Ishikawa (cell line): Measurements from ENCODE around the gene ADGRG3.

Source experiments
- CEBPB ChIP-seq: IDR thresholded peaks from 2 replicates; pipeline ENCODE4 v1.6.1; 2012
- CREB1 ChIP-seq: IDR thresholded peaks from 2 replicates; pipeline ENCODE4 v1.6.1; 2012; ENCODE audit warnings: low read depth
- EGR1 ChIP-seq: IDR thresholded peaks from 2 replicates; pipeline ENCODE4 v1.6.1; 2012
- EP300 ChIP-seq: IDR thresholded peaks from 2 replicates; pipeline ENCODE4 v1.6.1; 2012; ENCODE audit warnings: borderline replicate concordance
- FOXM1 ChIP-seq: IDR thresholded peaks from 2 replicates; pipeline ENCODE4 v1.6.1; 2012; ENCODE audit warnings: low read depth, borderline replicate concordance
- MAX ChIP-seq: IDR thresholded peaks from 2 replicates; pipeline ENCODE4 v1.6.1; 2012
- NFIC ChIP-seq: IDR thresholded peaks from 2 replicates; pipeline ENCODE4 v1.6.1; 2012
- RAD21 ChIP-seq: IDR thresholded peaks from 2 replicates; pipeline ENCODE4 v1.6.1; 2012; ENCODE audit warnings: low read depth
- REST ChIP-seq: IDR thresholded peaks from 2 replicates; pipeline ENCODE4 v1.6.1; 2012; ENCODE audit warnings: low read depth, mild to moderate bottlenecking
- TAF1 ChIP-seq: IDR thresholded peaks from 2 replicates; pipeline ENCODE4 v1.6.1; 2012; ENCODE audit warnings: low read depth, mild to moderate bottlenecking
- TCF12 ChIP-seq: IDR thresholded peaks from 2 replicates; pipeline ENCODE4 v1.6.1; 2012; ENCODE audit warnings: low read depth
- TEAD4 ChIP-seq: IDR thresholded peaks from 2 replicates; pipeline ENCODE4 v1.6.1; 2012
- USF1 ChIP-seq: IDR thresholded peaks from 2 replicates; pipeline ENCODE4 v1.6.1; 2012
- YY1 ChIP-seq: IDR thresholded peaks from 2 replicates; pipeline ENCODE4 v1.6.1; 2012; ENCODE audit warnings: low read depth
- ZBTB7A ChIP-seq: IDR thresholded peaks from 2 replicates; pipeline ENCODE4 v1.6.1; 2012; ENCODE audit warnings: low read depth

Gene ADGRG3

GRCh38 chr16:57730771-57731730 is 62.9 kb downstream of the ADGRG3 start:
- TF ChIP-seq RAD21 (no peak), CREB1 (no peak), EP300 (no peak), CEBPB (no peak), USF1 (no peak), NFIC (no peak), ZBTB7A (no peak), TEAD4 (no peak), FOXM1 (no peak), TCF12 (no peak), YY1 (no peak), TAF1 (no peak), MAX (no peak), EGR1 (no peak), REST (no peak)

GRCh38 chr16:57732037-57732436 is 63.9 kb downstream of the ADGRG3 start:
- TF ChIP-seq FOXM1 (no peak), USF1 (no peak), CREB1 (no peak), ZBTB7A (no peak), NFIC (no peak), EP300 (no peak), TEAD4 (no peak), RAD21 (no peak), TAF1 (no peak), TCF12 (no peak), MAX (no peak), REST (no peak)

GRCh38 chr16:57732714-57733113 is 64.6 kb downstream of the ADGRG3 start:
- TF ChIP-seq TEAD4 (no peak), YY1 (no peak), RAD21 (no peak), USF1 (no peak), ZBTB7A (no peak), TAF1 (no peak), REST (no peak), FOXM1 (no peak), MAX (no peak), NFIC (no peak)
